ENCODE measurements around the gene TRIM67. TPM values are rescaled to one million over a fixed set of nuclear protein-coding genes. Genes with fewer than 3 reads are reported as not detected.

TRIM67 gene
- total RNA-seq, 3 donors from 2014 or later, result 0.05 to 0.22 TPM; not detected in 1

- Histone ChIP-seq H3K4me1 (ENCODE audit: low read depth) (no peaks in the 10 kb centered on the region), H3K9me3 (no peaks in the 10 kb centered on the region)
- ATAC-seq, result no peak
These were observed 40.2 kb downstream of the TRIM67 start for GRCh38 chr1:231201979-231202633.

GRCh38 chr1:231203259-231204057, 41.6 kb downstream of the TRIM67 start:
- Histone ChIP-seq H3K4me3 (no peak overlapping the region), H3K9me3 (no peaks in the 10 kb centered on the region), H3K4me1 (ENCODE audit: low read depth) (no peaks in the 10 kb centered on the region), H3K36me3 (ENCODE audit: low read depth) (no peaks in the 10 kb centered on the region)
- DNase-seq (no peak), ATAC-seq (no peak)
- intact Hi-C loops (cut with DNase I, micrococcal nuclease), result loop anchor here in 1 of 2 donors (10.0 kb wide), 1 partner anchor 409 kb away; no protein-coding TSS in a partner anchor
- TF ChIP-seq CTCF (IDR thresholded peaks at IDR 0.05), result no peak

More at GRCh38 chr1:231201979-231202633, 40.2 kb downstream of the TRIM67 start:
- no peak for TF ChIP-seq CTCF (IDR thresholded peaks at IDR 0.05)
- no peaks in the 10 kb centered on the region for H3K36me3 ChIP-seq (ENCODE audit: low read depth)
- no peak overlapping the region for H3K4me3 ChIP-seq
- intact Hi-C loops (cut with DNase I, micrococcal nuclease), result loop anchor here in 1 of 2 donors (10.0 kb wide), 1 partner anchor 407 kb away; no protein-coding TSS in a partner anchor
- DNase-seq, result no peak

- DNase-seq, result no peak
- no peak for ATAC-seq
- H3K9me3 ChIP-seq, result no peaks in the 10 kb centered on the region
- no peak overlapping the region for H3K4me3 ChIP-seq
- TF ChIP-seq CTCF (IDR thresholded peaks at IDR 0.05), result no peak
- intact Hi-C loops (cut with DNase I, micrococcal nuclease), result loop anchor here in 1 of 2 donors (10.0 kb wide), 1 partner anchor 412 kb away; no protein-coding TSS in a partner anchor
- peaks cover 4% of the 10 kb centered on the region for H3K4me1 ChIP-seq (ENCODE audit: low read depth)
- H3K36me3 ChIP-seq (ENCODE audit: low read depth), result no peaks in the 10 kb centered on the region
These were observed 45.0 kb downstream of the TRIM67 start for GRCh38 chr1:231206856-231207255.

GRCh38 chr1:231207437-231207836, 45.6 kb downstream of the TRIM67 start:
- Histone ChIP-seq H3K9me3 (no peaks in the 10 kb centered on the region), H3K4me3 (no peak overlapping the region), H3K4me1 (ENCODE audit: low read depth) (peaks cover 8% of the 10 kb centered on the region), H3K36me3 (ENCODE audit: low read depth) (no peaks in the 10 kb centered on the region)
- DNase-seq (no peak), ATAC-seq (no peak)
- intact Hi-C loops (cut with DNase I, micrococcal nuclease), result loop anchor here in 1 of 2 donors (10.0 kb wide), 1 partner anchor 413 kb away; no protein-coding TSS in a partner anchor
- TF ChIP-seq CTCF (IDR thresholded peaks at IDR 0.05), result no peak

- ATAC-seq (no peak), DNase-seq (no peak)
- TF ChIP-seq CTCF (IDR thresholded peaks at IDR 0.05), result no peak
- Histone ChIP-seq H3K4me3 (no peak overlapping the region), H3K36me3 (ENCODE audit: low read depth) (no peaks in the 10 kb centered on the region), H3K9me3 (no peaks in the 10 kb centered on the region), H3K4me1 (ENCODE audit: low read depth) (peaks cover 8% of the 10 kb centered on the region)
- intact Hi-C loops (cut with DNase I, micrococcal nuclease), result loop anchor here in 1 of 2 donors (10.0 kb wide), 1 partner anchor 414 kb away; no protein-coding TSS in a partner anchor
These were observed 47.1 kb downstream of the TRIM67 start for GRCh38 chr1:231208980-231209379.

All from mucosa of descending colon (tissue), 3 donors.